ENCODE measurements around the gene ACTN4.

Gene ACTN4

GRCh38 chr19:38662537-38663155 is 15.2 kb downstream of the ACTN4 start:
- no peak for FAIRE-seq

- FAIRE-seq: no peak
Measured at GRCh38 chr19:38663156-38663651, 15.8 kb downstream of the ACTN4 start.

GRCh38 chr19:38663957-38664502 is 16.6 kb downstream of the ACTN4 start:
- no peak for FAIRE-seq

GRCh38 chr19:38664503-38665211 is 17.2 kb downstream of the ACTN4 start:
- FAIRE-seq: no peak

GRCh38 chr19:38665219-38665931 is 17.9 kb downstream of the ACTN4 start:
- no peak for FAIRE-seq

GRCh38 chr19:38665950-38666662 is 18.7 kb downstream of the ACTN4 start:
- FAIRE-seq: no peak

- FAIRE-seq: no peak
Measured at GRCh38 chr19:38666663-38667511, 19.4 kb downstream of the ACTN4 start.

GRCh38 chr19:38667661-38668171 is 20.3 kb downstream of the ACTN4 start:
- FAIRE-seq: no peak

GRCh38 chr19:38669552-38669951 is 22.1 kb downstream of the ACTN4 start:
- no peak for FAIRE-seq

- FAIRE-seq: no peak
Measured at GRCh38 chr19:38670921-38671398, 23.5 kb downstream of the ACTN4 start.

GRCh38 chr19:38671654-38672053 is 24.2 kb downstream of the ACTN4 start:
- FAIRE-seq: no peak

- no peak for FAIRE-seq
Measured at GRCh38 chr19:38673030-38673429, 25.6 kb downstream of the ACTN4 start.

GRCh38 chr19:38674388-38675171 is 27.1 kb downstream of the ACTN4 start:
- no peak for FAIRE-seq

- FAIRE-seq: no peak
Measured at GRCh38 chr19:38675611-38676010, 28.2 kb downstream of the ACTN4 start.

GRCh38 chr19:38676023-38676877 is 28.8 kb downstream of the ACTN4 start:
- no peak for FAIRE-seq

GRCh38 chr19:38676878-38677646 is 29.6 kb downstream of the ACTN4 start:
- no peak for FAIRE-seq

- no peak for FAIRE-seq
Measured at GRCh38 chr19:38678217-38678890, 30.9 kb downstream of the ACTN4 start.

- no peak for FAIRE-seq
Measured at GRCh38 chr19:38678891-38679494, 31.5 kb downstream of the ACTN4 start.

Data from A204.1 (cell line).